Left ventricle myocardium inferior (tissue), 1 donor: Measurements from ENCODE around the gene DDX1. TPM values are rescaled to one million over a fixed set of nuclear protein-coding genes. Genes with fewer than 3 reads are reported as not detected.

Experiments used
- DNase-seq: peaks from one replicate; pipeline ENCODE4 v3.0.0-alpha.2; 2020
- H3K27ac ChIP-seq: fragments of 200-600 bp; replicated peaks from 2 replicates; pipeline ENCODE4 v1.8.0; 2021
- H3K27me3 ChIP-seq: fragments of 200-600 bp; 2 replicates; pipeline ENCODE4 v1.8.0; 2021; ENCODE audit warnings: low read depth
- H3K36me3 ChIP-seq: fragments of 200-600 bp; 2 replicates; pipeline ENCODE4 v1.8.0; 2021
- H3K4me1 ChIP-seq: fragments of 200-600 bp; 2 replicates; pipeline ENCODE4 v1.8.0; 2021
- H3K4me3 ChIP-seq: fragments of 200-600 bp; 2 replicates; pipeline ENCODE4 v1.8.0; 2021; ENCODE audit warnings: mild to moderate bottlenecking, moderate library complexity
- H3K9me3 ChIP-seq: fragments of 200-600 bp; replicated peaks from 2 replicates; pipeline ENCODE4 v1.8.0; 2021
- CTCF ChIP-seq: fragments of 200-600 bp; IDR thresholded peaks from 2 replicates; pipeline ENCODE4 v1.8.0; 2021; ENCODE audit warnings: antibody characterized with exemption, mild to moderate bottlenecking, borderline replicate concordance
- intact Hi-C: fragments of 100-400 bp; cut with micrococcal nuclease; formaldehyde crosslinking; loops from one replicate; pipeline ENCODE4 v1.11.0; 2022
- total RNA-seq: library from RNA; stranded (reverse); fragmentation: NEBNext Ultra II Directional; extraction: Animal tissue kit (Norgen Biotek cat#: 25700); gene quantifications from one replicate; pipeline ENCODE4 v1.2.1, GENCODE V29; 2021
- donor health status: DM: no; HTN: yes; CAD: no; lungs with severe emphysema.

Gene DDX1
- total RNA-seq, 1 donor from 2014 or later: 156 TPM

- Histone ChIP-seq H3K36me3 (peaks cover 97% of the 10 kb centered on the region), H3K4me3 (no peak overlapping the region), H3K9me3 (no peaks in the 10 kb centered on the region), H3K27me3 (no peaks in the 10 kb centered on the region), H3K27ac (no peak overlapping the region), H3K4me1 (peaks cover 8% of the 10 kb centered on the region)
- no peak for TF ChIP-seq CTCF
- intact Hi-C loops: no loop called here
- DNase-seq: no peak
These were observed 26.8 kb downstream of the DDX1 start for GRCh38 chr2:15618449-15618855.

GRCh38 chr2:15619076-15619475 lies 27.4 kb downstream of the DDX1 start:
- intact Hi-C loops: no loop called here
- H3K36me3 ChIP-seq: peaks cover 97% of the 10 kb centered on the region
- no peak for DNase-seq

DNA sequence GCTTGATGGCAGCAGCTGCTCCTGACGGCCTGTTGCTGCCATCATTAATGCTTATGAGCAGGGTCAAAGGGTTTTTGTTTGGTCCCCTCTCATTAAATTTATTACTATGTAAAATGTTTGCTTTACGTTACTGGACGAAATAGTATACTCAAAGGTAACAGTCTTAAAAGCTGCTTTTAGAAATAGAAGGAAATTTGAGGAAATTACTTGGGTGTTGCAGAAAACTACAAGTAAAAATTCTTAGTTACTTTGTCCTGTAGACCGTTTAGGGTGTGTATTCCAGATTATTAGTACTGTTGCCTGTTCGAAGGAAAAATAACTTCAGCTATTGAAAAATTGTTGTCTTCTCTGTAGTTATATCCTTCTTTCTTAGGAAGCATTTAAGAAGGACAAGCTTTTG lies 27.8 kb downstream of the DDX1 start:
- H3K36me3 ChIP-seq: peaks cover 97% of the 10 kb centered on the region
- H3K4me1 ChIP-seq: peaks cover 7% of the 10 kb centered on the region
- TF ChIP-seq CTCF: no peak
- intact Hi-C loops: no loop called here
- H3K27ac ChIP-seq: no peak overlapping the region
- H3K27me3 ChIP-seq: no peaks in the 10 kb centered on the region
- no peak overlapping the region for H3K4me3 ChIP-seq
- no peaks in the 10 kb centered on the region for H3K9me3 ChIP-seq
- DNase-seq: no peak

More at GRCh38 chr2:15619076-15619475, 27.4 kb downstream of the DDX1 start:
- H3K9me3 ChIP-seq: no peaks in the 10 kb centered on the region
- H3K27me3 ChIP-seq: no peaks in the 10 kb centered on the region
- no peak overlapping the region for H3K27ac ChIP-seq
- no peak overlapping the region for H3K4me3 ChIP-seq
- no peak for TF ChIP-seq CTCF
- peaks cover 8% of the 10 kb centered on the region for H3K4me1 ChIP-seq

DNA sequence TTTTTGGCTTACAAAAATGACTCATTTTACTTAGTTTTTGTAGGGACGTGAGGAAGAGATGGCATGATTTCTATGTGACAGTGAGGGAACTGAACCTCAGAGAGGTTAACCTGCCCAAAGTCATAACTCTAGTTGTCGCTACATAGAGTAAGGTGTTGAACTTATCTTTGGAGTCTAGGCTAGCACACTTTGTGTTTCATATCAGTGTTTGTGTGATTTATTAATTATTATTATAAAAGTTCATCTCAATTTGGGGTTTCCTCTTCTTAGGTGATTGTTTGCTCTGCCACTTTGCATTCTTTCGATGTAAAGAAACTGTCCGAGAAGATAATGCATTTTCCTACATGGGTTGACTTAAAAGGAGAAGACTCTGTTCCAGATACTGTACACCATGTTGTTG lies 28.3 kb downstream of the DDX1 start:
- Histone ChIP-seq H3K27ac (no peak overlapping the region), H3K27me3 (no peaks in the 10 kb centered on the region), H3K4me1 (peaks cover 3% of the 10 kb centered on the region), H3K36me3 (peaks cover 98% of the 10 kb centered on the region), H3K4me3 (no peak overlapping the region), H3K9me3 (no peaks in the 10 kb centered on the region)
- no peak for DNase-seq
- TF ChIP-seq CTCF: no peak
- intact Hi-C loops: no loop called here

DNA sequence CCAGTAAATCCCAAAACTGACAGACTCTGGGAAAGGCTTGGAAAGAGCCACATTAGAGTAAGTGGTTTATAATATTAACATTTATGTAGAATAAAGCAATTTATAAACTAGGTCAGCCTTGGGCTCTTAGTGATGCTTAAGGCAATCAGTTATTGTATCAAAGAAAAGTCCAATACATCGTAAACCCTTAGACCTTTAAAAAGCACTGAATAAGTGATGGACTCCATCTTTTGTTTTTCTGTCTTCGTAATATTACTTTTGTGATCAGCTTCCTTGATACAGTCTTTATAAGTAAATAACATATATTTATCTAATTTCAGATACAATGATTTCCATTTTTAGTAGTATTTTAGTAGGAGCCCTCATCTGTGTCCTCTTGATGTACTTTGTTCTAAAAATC lies 28.7 kb downstream of the DDX1 start:
- Histone ChIP-seq H3K36me3 (peaks cover 98% of the 10 kb centered on the region), H3K4me1 (no peaks in the 10 kb centered on the region), H3K4me3 (no peak overlapping the region), H3K27ac (no peak overlapping the region), H3K27me3 (no peaks in the 10 kb centered on the region), H3K9me3 (no peaks in the 10 kb centered on the region)
- intact Hi-C loops: no loop called here
- TF ChIP-seq CTCF: no peak
- DNase-seq: no peak
